NCI-H69 (cell line): ENCODE data around the gene PPP1R14C.

ENCODE experiments used
- DNase-seq: peaks from one replicate; lab custom pipeline; 2025; lab: John Stamatoyannopoulos, UW

Gene PPP1R14C

DNA sequence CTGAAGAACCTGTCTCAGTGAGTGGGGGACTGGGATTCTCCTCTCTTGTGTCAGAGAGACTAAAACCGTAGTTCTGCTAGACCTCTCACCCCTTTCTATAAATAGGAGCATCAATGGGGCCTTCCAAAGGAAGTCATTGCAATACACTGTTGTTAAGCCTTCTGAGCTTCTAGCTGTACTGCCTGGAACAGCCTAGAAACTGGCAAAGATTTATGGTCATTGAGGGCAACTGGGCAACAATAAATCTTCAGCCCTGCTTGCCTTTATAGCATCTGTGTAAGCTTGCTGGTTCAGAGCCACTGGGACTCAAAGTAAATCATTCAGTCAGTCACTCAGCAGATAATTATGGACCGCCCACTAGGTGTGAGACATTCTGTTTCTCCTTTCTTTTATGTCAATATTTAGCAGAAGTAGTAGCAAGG is 53.2 kb downstream of the PPP1R14C start:
- DNase-seq = peak; percentile 98

DNA sequence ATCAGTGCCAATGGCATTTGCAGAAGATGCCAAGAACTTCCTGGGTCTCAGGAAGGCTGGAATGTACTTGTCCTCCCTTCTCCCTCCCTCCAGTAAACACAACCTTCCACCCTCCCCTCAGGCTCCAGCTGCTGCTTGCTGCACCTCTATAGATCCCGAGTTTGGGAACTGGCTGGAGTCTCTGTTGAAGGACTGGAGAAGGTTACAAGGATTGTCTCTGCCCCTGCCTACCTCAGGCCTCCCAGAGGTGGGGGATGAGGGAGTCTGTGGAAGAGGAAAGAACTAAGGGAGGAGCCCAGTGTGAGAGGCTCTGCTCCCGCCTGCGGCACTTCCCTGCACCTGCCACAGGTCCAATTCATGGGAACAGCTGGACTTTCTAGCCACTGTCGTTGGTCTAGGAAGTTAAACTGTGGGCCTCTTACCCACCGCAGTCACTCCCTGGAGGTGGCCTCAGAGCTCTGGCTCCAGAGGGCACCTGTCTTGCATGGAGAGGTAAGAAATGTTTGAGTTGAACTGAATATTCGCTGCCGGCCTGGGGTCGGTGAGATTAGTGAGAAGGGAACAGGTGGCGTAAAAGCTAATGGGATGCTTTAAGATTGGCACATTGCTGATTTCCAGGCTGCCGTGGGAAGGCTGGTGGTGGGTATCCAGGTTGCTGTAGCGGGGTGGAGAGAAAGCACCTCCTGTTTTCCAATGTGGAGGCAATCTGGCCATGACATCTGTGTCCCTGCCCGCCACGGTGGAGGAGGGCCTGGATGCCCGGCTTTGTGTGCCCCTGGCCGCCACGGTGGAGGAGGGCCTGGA is 54.3 kb downstream of the PPP1R14C start:
- DNase-seq = peak; percentile 96

DNA sequence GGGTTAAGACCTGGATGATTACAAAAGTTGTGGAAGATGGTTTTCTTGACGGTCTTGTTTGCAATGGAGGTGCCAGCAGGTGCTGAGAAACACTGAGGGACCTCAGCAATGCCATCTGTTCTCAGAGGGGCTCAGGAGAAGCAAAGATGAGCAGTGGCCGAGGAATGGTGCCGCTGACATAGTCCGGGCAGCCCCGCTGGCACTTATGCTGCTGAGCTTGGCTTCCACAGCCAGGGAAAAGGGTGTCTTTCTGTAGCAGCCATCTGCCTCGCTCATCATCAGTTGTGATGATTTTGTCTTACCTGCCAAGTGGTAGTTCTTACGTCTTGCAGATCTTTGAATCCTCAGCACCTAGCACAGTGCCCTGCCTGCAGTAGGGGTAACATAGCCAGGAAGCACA is 55.7 kb downstream of the PPP1R14C start:
- no peak for DNase-seq

DNA sequence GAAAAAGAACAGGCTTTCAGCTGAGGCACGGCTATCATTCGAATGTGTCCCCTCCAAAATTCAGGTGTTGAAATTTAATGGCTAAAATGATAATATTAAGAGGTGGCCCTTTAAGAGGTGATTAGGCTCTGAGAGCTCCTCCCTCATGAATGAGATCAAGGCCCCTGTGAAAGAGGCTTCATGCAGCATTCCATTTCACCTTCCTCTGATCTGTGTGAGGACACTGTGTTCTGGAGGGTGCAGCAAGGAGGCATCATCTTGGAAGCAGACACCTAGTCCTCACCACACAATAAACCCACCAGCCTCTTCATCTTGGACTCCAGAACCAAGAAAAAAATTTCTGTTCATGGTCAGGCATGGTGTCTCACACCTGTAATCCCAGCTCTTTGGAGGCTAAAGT is 56.4 kb downstream of the PPP1R14C start:
- DNase-seq = no peak

DNA sequence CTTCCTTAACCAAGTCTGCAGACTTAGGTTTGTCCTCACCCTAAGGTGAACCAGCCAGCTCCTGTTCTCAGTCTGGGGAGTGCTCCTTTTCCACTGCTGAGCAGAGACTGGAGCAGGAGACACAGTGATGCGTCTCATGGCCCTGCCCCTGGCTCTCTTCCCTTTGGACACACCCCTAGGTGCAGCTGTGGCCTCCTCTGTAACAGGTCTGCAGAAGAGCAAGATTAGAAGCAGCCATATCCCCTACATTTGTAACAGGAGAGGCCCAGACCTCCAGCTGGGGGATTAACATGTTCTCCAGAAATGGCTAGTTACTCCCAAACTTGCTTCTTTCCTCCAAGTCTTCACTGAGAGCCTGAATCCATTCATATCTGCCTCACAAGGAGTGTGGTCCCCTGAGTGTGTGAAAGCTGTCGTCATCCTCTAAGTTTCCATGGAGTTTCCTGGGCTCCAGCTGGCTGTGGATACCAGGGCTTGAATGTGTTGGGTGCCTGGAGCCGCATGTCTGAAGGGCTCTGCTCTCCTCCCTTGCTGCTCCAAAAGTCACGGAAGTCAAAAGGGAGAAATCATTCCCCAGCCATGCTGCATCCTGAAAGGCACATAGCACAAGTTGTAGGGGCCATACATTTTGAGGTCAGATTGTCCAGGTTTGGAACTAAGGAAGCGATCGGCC is 57.7 kb downstream of the PPP1R14C start:
- peak; percentile 65 for DNase-seq

DNA sequence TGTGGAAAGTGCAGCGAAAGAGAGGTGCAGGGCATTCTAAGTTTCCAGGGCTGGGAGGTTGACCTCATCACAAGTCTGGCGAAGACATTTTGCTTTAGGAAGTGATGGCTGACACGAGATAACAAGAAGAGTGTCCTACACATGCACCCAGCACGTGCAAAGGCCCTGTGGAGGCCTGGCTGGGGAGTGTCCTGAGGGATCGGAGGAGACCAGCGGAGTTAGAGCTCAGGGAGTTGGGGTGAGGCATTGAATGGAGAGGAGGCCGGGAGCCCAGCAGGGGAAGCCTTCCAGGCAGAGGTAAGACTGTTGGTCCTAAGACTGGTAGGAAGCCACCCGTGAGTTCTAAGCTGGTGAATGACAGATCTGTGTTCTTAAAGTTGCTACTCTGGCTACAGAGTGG is 58.4 kb downstream of the PPP1R14C start:
- DNase-seq = no peak

DNA sequence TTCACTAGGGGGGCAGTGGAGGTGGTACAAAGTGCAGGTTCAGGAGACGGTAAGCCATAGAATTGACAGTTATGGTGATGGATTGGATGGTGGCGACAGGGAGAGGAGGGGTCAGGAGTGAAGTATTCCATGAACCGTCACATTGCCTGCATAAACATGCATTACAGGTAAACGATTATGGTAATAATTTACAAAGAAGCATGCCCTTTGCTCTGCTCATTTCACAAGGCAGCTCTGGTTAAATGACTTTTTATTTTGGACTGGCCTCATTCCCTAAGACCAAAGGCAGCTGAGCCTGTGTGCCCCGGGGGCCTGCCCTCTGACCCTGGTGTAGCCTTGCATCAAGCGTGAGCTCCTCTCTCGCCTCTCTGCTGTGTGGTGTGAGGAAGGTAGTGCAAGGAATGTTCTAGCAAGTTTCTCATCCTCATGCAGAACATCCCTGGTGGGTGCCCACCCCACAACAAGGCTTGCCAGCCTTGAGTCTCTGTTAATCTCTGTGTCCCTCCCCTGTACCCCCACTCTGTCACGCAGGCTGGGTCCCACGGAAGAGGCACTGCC is 59.0 kb downstream of the PPP1R14C start:
- DNase-seq = peak; percentile 12

DNA sequence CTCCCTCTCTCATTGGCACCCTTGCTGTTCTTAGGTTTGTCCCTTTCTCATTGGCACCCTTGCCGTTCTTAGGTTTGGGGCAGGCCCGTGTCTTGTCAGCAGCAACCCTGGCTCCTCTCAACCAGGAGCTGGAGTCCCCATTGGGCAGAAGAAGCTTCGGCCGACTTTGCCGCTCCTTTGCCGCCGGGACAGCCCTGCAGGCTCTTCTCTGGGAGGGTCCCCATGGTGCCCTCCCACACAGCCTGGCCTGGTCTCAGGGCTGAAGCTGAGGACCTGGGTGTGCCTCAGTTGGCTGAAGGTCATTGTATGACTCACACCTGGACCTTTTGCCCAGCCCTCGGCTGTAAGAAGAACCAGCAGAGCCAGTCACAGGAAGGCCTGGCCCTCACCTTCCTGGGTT is 59.6 kb downstream of the PPP1R14C start:
- DNase-seq = no peak

DNA sequence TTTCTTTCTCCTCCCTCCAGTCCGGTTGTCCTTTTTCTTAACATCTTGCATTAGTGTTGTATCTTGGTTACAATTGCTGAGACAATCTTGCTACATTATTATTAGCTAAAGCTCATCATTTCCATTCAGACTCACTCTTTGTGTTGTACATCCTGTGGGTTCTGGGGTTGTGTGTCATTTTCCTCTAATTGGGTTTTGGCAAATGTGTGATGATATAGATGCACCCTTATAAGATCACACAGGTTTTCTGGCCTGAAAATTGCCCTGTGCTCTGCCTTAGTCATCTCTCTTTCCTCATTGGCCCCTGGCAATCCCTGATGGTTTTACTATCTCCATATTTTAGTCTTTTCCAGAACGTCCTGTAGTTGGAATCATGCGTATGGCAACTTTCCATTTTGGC is 60.1 kb downstream of the PPP1R14C start:
- no peak for DNase-seq

DNA sequence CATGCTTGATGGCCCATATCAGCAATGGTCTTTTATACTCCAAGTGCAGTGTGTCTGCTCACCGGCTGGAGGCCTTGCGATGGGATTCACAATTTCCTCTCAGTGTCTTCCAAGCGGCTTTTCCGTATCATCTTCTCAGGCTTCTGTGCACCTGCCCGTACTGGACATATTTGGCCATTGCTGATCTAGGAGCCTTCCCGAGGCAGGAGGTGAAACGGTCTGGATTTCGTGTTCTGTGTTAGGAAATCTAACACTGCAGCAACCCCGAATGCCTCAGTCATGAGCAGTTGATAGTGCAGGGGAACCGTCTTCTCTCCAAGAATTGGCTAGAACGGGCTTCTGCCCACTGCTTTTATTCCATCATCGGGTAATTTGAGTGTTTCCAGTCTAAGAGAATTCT is 60.5 kb downstream of the PPP1R14C start:
- no peak for DNase-seq

DNA sequence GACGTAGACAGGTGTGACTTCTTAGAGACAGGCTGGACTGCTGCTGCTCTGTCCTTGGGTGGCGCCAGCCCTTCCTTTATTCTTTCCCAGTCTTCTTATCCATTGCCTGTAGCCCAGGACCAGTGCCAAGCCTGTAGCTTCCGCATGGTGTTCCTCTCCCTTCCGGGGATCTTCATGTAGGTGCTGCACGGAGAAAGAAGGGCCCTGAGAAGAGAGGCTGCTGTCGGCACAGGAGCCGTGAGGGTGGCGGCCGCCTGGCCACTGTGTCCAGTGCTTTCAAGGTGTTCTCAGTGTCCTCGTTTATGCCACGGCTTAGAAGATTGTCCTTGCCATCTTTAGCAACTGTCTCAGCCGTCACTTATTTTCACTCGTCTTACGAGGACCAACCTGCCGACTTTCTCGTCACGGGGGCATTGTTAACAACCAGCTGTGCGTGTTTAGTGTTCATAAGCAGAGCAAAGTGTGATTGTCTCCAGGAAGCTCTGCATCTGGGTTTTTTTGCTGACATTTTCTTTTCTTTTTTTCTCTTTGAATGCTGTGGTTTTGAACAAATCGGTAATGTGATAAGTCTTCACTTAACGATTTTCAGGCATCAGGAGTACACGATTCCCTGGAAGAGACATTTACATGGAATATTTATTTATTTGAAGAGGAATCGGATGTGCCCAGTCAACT is 61.2 kb downstream of the PPP1R14C start:
- DNase-seq = no peak

DNA sequence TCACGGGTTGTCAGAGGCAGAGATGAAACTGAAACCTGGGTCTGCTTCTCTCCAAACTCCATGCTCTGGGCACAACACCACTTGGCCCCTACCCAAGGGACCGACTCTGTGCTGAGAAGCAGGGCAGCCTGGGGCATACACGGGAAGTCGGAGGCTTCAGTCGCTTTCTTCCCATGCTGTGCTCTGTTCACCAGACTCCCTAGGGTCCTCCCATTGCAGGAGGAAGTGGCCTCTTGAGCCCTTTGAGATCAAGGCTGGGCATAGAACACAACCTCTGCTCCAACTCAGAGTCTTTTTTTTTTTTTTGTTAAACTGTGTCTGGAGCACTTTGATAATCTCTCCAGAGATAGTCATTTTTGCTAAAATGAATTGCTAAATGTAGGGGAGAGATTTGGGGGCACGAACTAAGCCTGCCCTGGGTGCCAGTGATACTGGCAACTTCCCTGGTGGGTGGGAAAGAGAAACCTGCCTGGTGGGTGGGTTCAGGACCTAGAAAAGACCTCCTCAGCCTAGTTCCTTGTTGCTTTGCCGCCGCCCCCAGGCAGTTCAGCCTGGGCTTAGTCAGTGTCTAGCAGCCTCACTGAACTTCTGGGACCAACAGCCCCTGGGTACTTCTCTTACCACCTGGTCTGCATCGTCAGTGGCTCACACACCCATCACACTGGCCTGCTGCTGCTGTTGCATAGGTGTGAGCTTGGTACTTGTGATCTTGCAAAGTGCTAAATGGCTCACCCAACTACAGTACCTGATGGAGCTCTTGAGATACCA is 62.0 kb downstream of the PPP1R14C start:
- DNase-seq = peak; percentile 55

DNA sequence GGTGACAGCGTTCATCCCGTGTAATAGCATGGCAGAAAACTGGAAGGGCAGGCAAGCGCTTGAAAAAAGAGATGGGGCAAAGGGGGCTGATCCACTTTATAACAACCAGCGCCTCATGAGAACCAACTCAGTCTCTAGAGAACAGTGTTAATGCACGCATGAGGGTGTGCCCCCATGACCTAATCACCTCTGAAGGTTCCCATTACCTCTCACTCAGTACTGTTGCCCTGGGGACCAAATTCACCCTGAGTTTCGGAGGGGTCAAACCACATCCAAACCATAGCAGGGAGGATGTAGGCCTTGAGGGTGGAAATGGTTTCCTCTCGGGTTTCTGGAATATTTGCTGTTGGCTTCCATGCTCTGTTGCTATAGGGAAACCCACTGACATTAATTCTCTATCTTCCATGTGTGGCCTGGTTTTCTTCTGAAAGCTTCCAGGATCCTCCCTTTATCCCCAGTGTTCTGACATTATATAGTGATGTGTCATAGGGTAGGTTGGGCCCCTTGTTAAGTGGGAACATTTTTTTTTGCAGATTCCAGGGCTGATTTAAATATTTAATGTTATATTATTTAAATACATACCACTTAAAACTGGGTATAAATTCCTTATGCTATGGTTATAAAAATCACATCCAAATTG is 65.2 kb downstream of the PPP1R14C start:
- DNase-seq = peak; percentile 81

DNA sequence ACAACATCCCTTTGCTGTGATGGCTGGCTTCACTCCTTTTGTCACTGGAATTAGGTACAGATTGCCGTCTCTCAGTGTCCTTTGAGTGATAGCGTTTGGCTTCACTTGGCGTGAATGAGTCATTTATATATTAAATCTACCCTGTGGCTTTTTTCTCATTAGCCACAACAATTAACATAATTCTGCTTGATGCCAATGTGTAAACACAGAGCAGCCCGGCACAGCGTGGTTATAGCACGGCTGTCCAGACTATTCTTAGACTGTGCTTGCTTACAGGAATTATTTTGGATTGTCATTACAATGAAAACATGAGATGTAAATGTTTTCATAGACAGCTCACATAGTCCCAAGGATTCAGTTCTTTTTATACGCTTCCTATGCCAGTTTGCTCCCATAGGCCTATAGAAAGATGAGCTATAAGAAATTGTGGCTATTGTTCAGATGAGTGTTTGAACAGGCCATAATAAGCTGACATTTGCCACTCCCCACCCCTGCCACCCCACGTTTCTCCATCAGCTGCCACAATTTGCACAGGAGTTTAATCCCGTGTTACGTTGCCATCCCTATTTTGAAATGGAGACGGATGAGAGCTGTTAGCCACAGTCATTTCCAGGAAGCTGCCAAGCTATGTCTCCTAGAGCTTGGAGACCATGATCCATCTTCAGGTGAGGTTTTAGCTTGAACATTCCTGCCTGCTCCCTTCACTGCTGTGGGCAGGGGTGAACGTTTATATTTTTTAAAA is 65.9 kb downstream of the PPP1R14C start:
- DNase-seq = peak; percentile 98

DNA sequence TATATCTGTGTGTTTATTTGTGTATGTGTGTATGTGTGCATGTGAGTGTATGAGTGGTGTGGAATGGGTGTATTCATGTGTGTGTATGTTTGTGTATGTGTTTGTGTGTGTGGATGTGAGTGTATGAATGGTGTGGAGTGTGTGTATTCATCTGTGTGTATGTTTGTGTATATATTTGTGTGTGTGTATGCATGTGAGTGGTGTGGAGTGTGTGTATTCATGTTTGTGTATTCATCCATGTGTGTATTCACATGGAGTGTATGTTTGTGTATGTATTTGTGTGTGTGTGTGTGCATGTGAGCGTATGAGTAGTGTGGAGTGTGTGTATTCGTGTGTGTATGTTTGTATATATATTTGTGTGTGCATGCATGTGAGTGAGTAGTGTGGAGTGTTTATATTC is 66.6 kb downstream of the PPP1R14C start:
- DNase-seq = no peak

DNA sequence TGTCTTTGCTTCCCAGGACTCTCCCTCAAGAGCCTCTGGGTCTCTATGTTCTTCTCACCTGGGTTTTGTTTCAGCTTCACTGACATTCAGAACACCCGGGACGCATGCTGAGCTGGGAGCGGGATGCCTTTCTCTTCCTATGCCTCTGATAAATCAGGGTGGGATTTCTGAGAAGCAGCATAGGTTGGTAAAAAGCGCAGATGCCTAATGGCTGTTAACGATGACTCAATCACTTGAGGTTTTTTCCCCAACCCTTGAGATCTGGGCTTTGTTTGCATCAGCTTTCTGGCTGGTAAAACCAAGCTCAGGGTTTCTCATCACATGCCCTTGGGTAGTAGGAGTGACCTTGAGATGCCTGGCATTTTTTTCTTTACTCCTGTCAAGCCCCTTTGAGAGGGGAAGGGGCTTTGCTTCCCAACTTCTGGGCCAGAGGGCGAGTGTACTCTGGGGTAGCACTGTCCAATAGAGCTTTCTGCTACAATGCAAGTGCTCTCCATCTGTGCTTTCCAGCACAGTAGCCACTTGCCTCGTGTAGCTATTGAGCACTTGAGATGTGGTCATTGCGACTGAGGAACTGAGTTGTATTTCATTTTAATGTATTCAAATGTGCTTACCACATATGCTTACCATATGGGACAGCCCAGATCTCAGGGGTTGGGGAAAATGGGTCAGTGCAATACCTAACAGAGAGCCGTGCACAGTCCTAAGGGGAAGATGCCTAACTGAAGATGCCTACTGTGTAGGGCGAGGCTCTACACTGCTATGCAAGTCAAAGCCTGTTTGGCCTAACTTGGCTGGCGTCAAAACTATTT is 69.1 kb downstream of the PPP1R14C start:
- no peak for DNase-seq

DNA sequence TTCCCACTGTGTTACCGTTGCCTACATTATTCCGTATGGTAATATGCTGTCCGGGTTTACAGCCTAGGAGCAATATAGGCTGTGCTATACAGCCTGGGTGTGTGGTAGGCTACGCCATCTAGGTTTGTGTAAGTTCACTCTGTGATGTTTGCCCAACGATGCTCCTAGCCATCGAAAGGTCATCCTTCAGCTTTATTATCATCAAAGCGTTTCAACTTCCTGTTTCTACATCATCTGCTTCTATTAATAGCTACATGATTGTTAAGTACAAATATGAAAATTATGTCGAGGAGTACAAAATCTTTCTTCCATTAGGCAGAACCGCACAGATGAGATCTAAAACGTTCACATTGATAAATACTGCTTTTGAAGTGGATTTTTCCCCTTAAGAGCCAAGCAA is 69.9 kb downstream of the PPP1R14C start:
- peak; percentile 19 for DNase-seq

DNA sequence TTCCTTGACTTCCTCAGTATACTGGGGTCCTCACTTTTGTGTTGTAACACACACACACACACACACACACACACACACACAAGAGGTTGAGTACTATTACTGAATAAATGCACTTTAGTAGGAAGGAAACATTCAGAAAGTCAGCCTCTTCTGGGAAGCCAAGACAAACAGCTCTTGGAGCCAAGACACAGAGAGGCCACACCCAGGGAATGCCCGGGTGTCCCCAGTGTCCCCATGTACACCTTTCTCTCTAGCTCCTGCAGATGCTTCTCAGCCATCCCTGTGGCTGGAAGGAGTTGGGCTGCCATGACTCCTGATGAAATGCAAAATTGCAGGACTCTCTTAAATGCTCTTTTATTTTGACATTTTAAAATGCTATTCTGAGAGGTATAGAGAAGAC is 70.5 kb downstream of the PPP1R14C start:
- no peak for DNase-seq

DNA sequence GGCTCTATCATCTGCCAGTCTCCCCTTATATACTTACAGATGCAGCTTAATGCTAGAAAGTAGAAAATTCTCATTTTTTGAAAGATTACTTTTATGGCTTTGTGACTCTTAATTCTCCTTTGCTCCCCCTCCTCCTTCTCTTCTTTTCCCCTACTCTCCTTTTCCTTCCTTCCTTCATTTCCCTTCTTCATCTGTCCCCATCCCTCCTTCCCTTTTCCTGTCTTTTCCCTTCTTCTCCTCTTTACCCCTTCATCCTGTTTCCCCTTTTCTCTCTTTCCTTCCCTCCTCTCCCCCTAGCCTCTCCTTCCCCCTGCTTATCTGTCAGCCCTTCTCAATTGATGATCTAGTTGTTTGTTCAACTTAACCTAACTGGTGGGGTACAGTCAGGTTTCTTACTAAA is 71.5 kb downstream of the PPP1R14C start:
- DNase-seq = no peak
